GM12878 (cell line): Measurements from ENCODE around the gene LAMA2.

Experiments used
- CBX3 ChIP-seq: fragments of 200-600 bp; sonication (generic); IDR thresholded peaks from 2 replicates; pipeline ENCODE4 v1.6.1; 2016; ENCODE audit warnings: low read depth, borderline replicate concordance
- CHD2 ChIP-seq: IDR thresholded peaks from 2 replicates; pipeline ENCODE4 v1.6.1; 2011; ENCODE audit warnings: low read depth, low read length, improper control_type of control experiment, borderline replicate concordance
- EZH2 ChIP-seq: IDR thresholded peaks from 2 replicates; pipeline ENCODE4 v1.6.1; 2012; ENCODE audit warnings: low read depth, mild to moderate bottlenecking, control low read depth, inconsistent platforms, low read length, borderline replicate concordance; ENCODE audit not compliant: control insufficient read depth
- FOXM1 ChIP-seq: IDR thresholded peaks from 2 replicates; pipeline ENCODE4 v1.6.1; 2012; ENCODE audit warnings: low read depth, mild to moderate bottlenecking, inconsistent platforms, low read length, moderate library complexity
- GABPA ChIP-seq: IDR thresholded peaks from 2 replicates; pipeline ENCODE4 v1.6.1; 2014; ENCODE audit warnings: antibody characterized with exemption, low read depth, mild to moderate bottlenecking, inconsistent platforms
- POLR2A ChIP-seq: IDR thresholded peaks from 2 replicates; pipeline ENCODE4 v1.6.1; 2011; ENCODE audit warnings: low read depth, mild to moderate bottlenecking, low read length
- POLR2AphosphoS2 ChIP-seq: IDR thresholded peaks from 2 replicates; pipeline ENCODE4 v1.6.1; 2011; ENCODE audit warnings: low read depth, mild to moderate bottlenecking, low read length, improper control_type of control experiment, moderate library complexity
- POLR2AphosphoS5 ChIP-seq: IDR thresholded peaks from 2 replicates; pipeline ENCODE4 v1.6.1; 2011; ENCODE audit warnings: mild to moderate bottlenecking, low read length, inconsistent platforms
- RAD21 ChIP-seq: IDR thresholded peaks from 2 replicates; pipeline ENCODE4 v1.6.1; 2011; ENCODE audit warnings: mild to moderate bottlenecking, low read depth, low read length, moderate library complexity; ENCODE audit not compliant: insufficient read depth
- STAT3 ChIP-seq: IDR thresholded peaks from 2 replicates; pipeline ENCODE4 v1.6.1; 2011; ENCODE audit warnings: low read depth, low read length, improper control_type of control experiment
- TCF3 ChIP-seq: IDR thresholded peaks from 2 replicates; pipeline ENCODE4 v1.6.1; 2012; ENCODE audit warnings: low read depth, mild to moderate bottlenecking, low read length, borderline replicate concordance; ENCODE audit not compliant: insufficient read depth
- ZNF274 ChIP-seq: IDR thresholded peaks from one replicate; pipeline ENCODE4 v1.8.0; 2011; ENCODE audit not compliant: insufficient read length, insufficient read depth
- TF ChIP-seq, protein P1 (sequence below), 3 experiments: IDR thresholded peaks in 2 of 3; conservative IDR thresholded peaks in 1 of 3; 2 replicates each; pipeline ENCODE4 v1.5.1; 2011; ENCODE audit warnings: low read depth in 3 of 3, low read length in 3 of 3, mild to moderate bottlenecking in 3 of 3, control low read depth in 2 of 3, moderate library complexity in 2 of 3, inconsistent platforms in 1 of 3, mixed read lengths in 1 of 3; ENCODE audit not compliant: control insufficient read depth in 2 of 3, insufficient read depth in 1 of 3; ENCODE audit errors: extremely low read depth in 1 of 3

DNA sequence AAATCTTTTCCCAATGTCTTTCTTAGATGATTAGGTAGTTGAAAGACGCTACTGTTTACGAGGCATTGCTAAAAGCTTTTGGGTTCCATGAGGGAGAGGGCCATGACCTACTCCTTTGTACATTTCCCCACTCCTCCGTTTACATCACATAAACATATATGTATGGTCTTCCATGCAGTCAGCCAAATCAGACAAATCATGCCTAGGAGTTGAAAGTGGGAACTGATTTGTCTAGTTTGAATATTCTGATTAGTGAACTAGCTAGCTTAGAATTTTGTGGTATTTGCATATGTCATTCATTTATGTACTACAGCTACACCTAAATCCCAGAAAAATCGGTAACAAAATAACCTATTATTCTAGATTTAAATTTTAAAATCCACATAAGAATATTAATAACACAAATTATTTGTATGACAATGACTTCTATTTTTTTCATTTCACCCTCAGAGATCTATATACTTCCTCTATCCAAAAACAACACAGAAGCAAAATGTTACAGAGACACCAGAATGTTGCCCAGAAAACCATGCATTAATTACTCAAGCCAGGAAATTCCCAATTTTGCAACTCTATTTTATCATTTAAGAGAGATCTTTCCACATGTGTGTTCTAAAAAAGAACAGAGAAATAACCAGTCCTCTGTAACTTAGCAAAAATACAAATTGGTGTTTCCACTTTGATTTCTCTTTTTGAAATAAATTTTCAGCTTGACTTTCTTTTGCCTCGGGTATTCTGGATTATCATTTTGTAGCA is 231.9 kb downstream of the LAMA2 start:
- TF ChIP-seq POLR2A (no peak), EZH2 (no peak), POLR2AphosphoS5 (no peak), CHD2 (no peak), RAD21 (no peak), CBX3 (no peak), GABPA (no peak), ZNF274 (no peak), FOXM1 (no peak), POLR2AphosphoS2 (no peak), TCF3 (no peak), STAT3 (no peak)
- TF ChIP-seq, protein P1, sequence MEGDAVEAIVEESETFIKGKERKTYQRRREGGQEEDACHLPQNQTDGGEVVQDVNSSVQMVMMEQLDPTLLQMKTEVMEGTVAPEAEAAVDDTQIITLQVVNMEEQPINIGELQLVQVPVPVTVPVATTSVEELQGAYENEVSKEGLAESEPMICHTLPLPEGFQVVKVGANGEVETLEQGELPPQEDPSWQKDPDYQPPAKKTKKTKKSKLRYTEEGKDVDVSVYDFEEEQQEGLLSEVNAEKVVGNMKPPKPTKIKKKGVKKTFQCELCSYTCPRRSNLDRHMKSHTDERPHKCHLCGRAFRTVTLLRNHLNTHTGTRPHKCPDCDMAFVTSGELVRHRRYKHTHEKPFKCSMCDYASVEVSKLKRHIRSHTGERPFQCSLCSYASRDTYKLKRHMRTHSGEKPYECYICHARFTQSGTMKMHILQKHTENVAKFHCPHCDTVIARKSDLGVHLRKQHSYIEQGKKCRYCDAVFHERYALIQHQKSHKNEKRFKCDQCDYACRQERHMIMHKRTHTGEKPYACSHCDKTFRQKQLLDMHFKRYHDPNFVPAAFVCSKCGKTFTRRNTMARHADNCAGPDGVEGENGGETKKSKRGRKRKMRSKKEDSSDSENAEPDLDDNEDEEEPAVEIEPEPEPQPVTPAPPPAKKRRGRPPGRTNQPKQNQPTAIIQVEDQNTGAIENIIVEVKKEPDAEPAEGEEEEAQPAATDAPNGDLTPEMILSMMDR (IDR thresholded peaks at IDR 0.05 in 2 of 3, conservative IDR thresholded peaks at IDR 0.05 in 1 of 3; ENCODE audit: control insufficient read depth in 2 of 3, extremely low read depth in 1 of 3, insufficient read depth in 1 of 3, low read depth in 3 of 3, low read length in 3 of 3): no peak
